GM12878 (cell line): Measurements from ENCODE around the gene ZBED1.

Source experiments
- BCL11A ChIP-seq: IDR thresholded peaks from 2 replicates; pipeline ENCODE4 v1.6.1; 2011; ENCODE audit warnings: low read depth, low read length
- BRCA1 ChIP-seq: IDR thresholded peaks from 2 replicates; pipeline ENCODE4 v1.6.1; 2011; ENCODE audit warnings: low read depth, low read length, improper control_type of control experiment
- HDGF ChIP-seq: fragments of 450-650 bp; IDR thresholded peaks from 2 replicates; pipeline ENCODE4 v1.6.1; 2016; ENCODE audit warnings: antibody characterized with exemption
- KLF5 ChIP-seq: fragments of 450-650 bp; IDR thresholded peaks from 2 replicates; pipeline ENCODE4 v1.6.1; 2014; ENCODE audit warnings: mild to moderate bottlenecking; ENCODE audit not compliant: partially characterized antibody
- MTA3 ChIP-seq: IDR thresholded peaks from 2 replicates; pipeline ENCODE4 v1.6.1; 2012; ENCODE audit warnings: low read length, inconsistent platforms, borderline replicate concordance
- NFIC ChIP-seq: IDR thresholded peaks from 2 replicates; pipeline ENCODE4 v1.6.1; 2012; ENCODE audit warnings: low read depth, mild to moderate bottlenecking, inconsistent platforms, low read length, moderate library complexity
- POLR2A ChIP-seq: IDR thresholded peaks from 2 replicates; pipeline ENCODE4 v1.6.1; 2011; ENCODE audit warnings: low read depth, mild to moderate bottlenecking, low read length
- USF1 ChIP-seq: IDR thresholded peaks from 2 replicates; pipeline ENCODE4 v1.6.1; 2011; ENCODE audit warnings: borderline replicate concordance, low read depth, mild to moderate bottlenecking, moderate library complexity, mixed read lengths, low read length; ENCODE audit not compliant: insufficient read depth; ENCODE audit errors: extremely low read length
- ZBED1 ChIP-seq: IDR thresholded peaks from 2 replicates; pipeline ENCODE4 v1.6.1; 2016; ENCODE audit warnings: borderline replicate concordance
- ZBTB11 ChIP-seq: fragments of 450-650 bp; formaldehyde crosslinking; IDR thresholded peaks from 2 replicates; pipeline ENCODE4 v1.5.0; 2022; ENCODE audit warnings: mild to moderate bottlenecking, missing genetic modification characterization
- ZBTB33 ChIP-seq: fragments of 450-650 bp; IDR thresholded peaks from 2 replicates; pipeline ENCODE4 v1.6.1; 2017; ENCODE audit warnings: mild to moderate bottlenecking
- TF ChIP-seq, protein P1 (sequence below), 3 experiments: IDR thresholded peaks in 2 of 3; conservative IDR thresholded peaks in 1 of 3; 2 replicates each; pipeline ENCODE4 v1.5.1; 2011; ENCODE audit warnings: low read depth in 3 of 3, low read length in 3 of 3, mild to moderate bottlenecking in 3 of 3, control low read depth in 2 of 3, moderate library complexity in 2 of 3, inconsistent platforms in 1 of 3, mixed read lengths in 1 of 3; ENCODE audit not compliant: control insufficient read depth in 2 of 3, insufficient read depth in 1 of 3; ENCODE audit errors: extremely low read depth in 1 of 3

GRCh38 chrX:2469196-2469685 lies 31.5 kb downstream of the ZBED1 start:
- TF ChIP-seq POLR2A (no peak), MTA3 (no peak), HDGF (no peak), ZBED1 (no peak), BCL11A (no peak), NFIC (no peak), USF1 (no peak), KLF5 (no peak), ZBTB11 (CRISPR knock-in tag) (no peak), BRCA1 (no peak), ZBTB33 (no peak)
- TF ChIP-seq, protein P1, sequence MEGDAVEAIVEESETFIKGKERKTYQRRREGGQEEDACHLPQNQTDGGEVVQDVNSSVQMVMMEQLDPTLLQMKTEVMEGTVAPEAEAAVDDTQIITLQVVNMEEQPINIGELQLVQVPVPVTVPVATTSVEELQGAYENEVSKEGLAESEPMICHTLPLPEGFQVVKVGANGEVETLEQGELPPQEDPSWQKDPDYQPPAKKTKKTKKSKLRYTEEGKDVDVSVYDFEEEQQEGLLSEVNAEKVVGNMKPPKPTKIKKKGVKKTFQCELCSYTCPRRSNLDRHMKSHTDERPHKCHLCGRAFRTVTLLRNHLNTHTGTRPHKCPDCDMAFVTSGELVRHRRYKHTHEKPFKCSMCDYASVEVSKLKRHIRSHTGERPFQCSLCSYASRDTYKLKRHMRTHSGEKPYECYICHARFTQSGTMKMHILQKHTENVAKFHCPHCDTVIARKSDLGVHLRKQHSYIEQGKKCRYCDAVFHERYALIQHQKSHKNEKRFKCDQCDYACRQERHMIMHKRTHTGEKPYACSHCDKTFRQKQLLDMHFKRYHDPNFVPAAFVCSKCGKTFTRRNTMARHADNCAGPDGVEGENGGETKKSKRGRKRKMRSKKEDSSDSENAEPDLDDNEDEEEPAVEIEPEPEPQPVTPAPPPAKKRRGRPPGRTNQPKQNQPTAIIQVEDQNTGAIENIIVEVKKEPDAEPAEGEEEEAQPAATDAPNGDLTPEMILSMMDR (IDR thresholded peaks at IDR 0.05 in 2 of 3, conservative IDR thresholded peaks at IDR 0.05 in 1 of 3; ENCODE audit: control insufficient read depth in 2 of 3, extremely low read depth in 1 of 3, insufficient read depth in 1 of 3, low read depth in 3 of 3, low read length in 3 of 3) = no peak
